ENCODE results near the gene TEP1.

The TEP1 gene

GRCh38 chr14:20333494-20333841, 79.8 kb downstream of the TEP1 start:
- no peak for DNase-seq

- DNase-seq: peak; percentile 87
Observed at GRCh38 chr14:20332788-20333493, 80.4 kb downstream of the TEP1 start, which contains the start of gene CCNB1IP1. TSS of gene CCNB1IP1 (minus strand) at chr14:20333279. CDS start at chr14:20316523, 16,756 bp downstream.

- no peak for DNase-seq
Observed at GRCh38 chr14:20332431-20332787, 80.9 kb downstream of the TEP1 start.

DNA sequence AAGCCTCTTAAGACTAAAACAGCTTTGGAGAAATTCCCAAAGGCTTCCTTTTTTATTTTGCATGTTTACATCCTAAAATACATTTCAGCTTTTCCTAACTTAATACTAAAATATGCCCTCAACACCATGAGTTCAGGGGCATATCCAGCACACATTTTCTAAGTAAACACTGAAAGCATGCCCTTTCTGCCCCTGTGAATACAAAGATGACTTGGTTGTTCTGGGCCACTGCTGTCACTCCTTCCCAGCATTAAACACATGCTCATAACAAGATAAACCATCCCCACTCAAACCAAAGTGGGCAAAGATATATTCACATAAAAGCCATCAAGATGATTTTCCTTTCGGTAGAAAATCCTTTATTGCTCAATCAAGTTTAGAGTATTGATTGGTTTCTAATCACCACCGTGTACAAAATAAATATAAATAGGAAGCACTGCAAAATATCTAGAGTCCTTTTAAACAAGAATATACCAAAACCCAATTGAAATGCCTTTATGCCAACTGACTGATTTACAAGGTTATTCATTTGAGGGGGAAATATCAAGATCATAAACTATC, 82.2 kb downstream of the TEP1 start:
- DNase-seq: no peak

- DNase-seq: no peak
Observed at GRCh38 chr14:20329355-20329754, 83.9 kb downstream of the TEP1 start.

GRCh38 chr14:20328705-20329104, 84.6 kb downstream of the TEP1 start:
- no peak for DNase-seq

GRCh38 chr14:20327005-20327869, 86.1 kb downstream of the TEP1 start:
- DNase-seq: peak; percentile 42

DNA sequence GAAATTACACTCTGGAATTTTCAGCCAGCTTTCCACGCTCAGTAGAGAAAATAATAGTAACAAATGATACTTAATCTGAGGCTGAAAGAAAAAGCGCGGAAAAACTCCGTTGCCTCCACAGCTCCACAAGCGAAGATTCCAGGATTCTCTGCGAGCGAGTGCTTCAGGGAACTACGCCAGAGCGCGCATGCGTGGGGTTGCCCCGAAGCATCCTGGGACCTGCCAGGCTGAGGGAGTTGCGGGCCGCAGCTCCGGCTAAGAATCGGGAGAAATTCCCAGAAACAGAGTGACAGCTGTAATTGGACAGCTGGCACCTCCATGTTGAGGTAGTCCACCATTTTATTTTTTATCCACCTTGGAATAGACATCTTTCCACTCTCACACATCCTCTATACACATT, 95.6 kb downstream of the TEP1 start:
- no peak for DNase-seq
